ENCODE results near the gene REV1. TPM values are rescaled to one million over a fixed set of nuclear protein-coding genes. Genes with fewer than 3 reads are reported as not detected.
"Not testable (repeated sequence)": the region's sequence is repeated elsewhere in the genome, so short reads cannot be mapped to it uniquely, and the experiment has no call there.

Gene REV1
- total and polyA plus RNA-seq, 4 donors, result 13.7 to 165 (median 34.5) TPM

DNA sequence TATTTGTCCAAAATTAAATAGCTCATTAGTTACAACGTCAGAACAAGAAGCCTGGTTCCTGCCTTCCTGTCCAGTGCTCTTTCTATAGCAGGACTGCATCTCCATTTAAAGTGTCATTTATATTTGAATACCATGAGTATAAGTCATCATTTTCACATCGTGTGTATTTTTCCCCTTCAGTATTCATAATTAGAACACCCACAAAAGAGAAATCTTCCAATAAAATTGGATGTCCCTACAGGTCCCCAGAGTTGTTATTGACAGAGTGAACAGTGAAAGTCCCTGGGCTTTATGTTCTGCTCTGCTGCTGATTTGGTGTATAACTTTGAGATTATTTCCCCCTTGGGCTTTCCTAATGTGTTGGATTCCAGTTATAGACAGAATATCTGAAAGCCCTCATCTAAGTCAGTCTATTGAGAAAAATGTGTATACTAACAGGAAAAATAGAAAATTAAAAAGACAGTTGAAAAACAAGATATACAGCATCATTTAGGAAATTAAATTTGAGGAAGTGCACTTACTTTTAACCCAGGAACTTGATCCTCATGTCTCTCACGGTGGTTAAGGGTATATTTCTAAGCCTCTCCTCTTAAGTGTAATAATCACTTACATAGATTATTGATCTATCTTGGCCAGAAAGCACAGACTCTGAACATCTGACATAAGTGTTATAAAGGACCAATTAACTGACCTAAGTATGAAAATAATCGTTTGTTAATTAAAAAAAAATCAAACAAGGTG lies 15.2 kb upstream of the REV1 start:
- no peak overlapping the region for H3K4me3 ChIP-seq
- TF ChIP-seq, protein P1, sequence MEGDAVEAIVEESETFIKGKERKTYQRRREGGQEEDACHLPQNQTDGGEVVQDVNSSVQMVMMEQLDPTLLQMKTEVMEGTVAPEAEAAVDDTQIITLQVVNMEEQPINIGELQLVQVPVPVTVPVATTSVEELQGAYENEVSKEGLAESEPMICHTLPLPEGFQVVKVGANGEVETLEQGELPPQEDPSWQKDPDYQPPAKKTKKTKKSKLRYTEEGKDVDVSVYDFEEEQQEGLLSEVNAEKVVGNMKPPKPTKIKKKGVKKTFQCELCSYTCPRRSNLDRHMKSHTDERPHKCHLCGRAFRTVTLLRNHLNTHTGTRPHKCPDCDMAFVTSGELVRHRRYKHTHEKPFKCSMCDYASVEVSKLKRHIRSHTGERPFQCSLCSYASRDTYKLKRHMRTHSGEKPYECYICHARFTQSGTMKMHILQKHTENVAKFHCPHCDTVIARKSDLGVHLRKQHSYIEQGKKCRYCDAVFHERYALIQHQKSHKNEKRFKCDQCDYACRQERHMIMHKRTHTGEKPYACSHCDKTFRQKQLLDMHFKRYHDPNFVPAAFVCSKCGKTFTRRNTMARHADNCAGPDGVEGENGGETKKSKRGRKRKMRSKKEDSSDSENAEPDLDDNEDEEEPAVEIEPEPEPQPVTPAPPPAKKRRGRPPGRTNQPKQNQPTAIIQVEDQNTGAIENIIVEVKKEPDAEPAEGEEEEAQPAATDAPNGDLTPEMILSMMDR (IDR thresholded peaks at IDR 0.05; ENCODE audit: control extremely low read depth, extremely low read depth), result no peak
- no peak for ATAC-seq (ENCODE audit: insufficient read depth, low FRiP score)
- H3K27ac ChIP-seq (ENCODE audit: low read depth in 1 of 2, low read length in 1 of 2), result no peak overlapping the region
- no peak for DNase-seq
- 30 to 46% methylated on average over 4 of the region's 4 CpGs for WGBS, 2 donors
- no peak overlapping the region for H3K9ac ChIP-seq (ENCODE audit: insufficient read depth in 1 of 2, low read length in 2 of 2)
- peaks cover 0 to 15% (median 4%) of the 10 kb centered on the region in 5 donors for H3K4me1 ChIP-seq (ENCODE audit: control insufficient read depth in 5 of 5, insufficient read depth in 5 of 5, low read length in 5 of 5)
- H3K9me3 ChIP-seq (ENCODE audit: control insufficient read depth in 4 of 4, insufficient read depth in 3 of 4, low read length in 3 of 4), result no peaks in the 10 kb centered on the region
- no peaks in the 10 kb centered on the region for H3K36me3 ChIP-seq (ENCODE audit: control insufficient read depth in 4 of 4, insufficient read depth in 4 of 4, low read length in 4 of 4)
- no peaks in the 10 kb centered on the region for H3K27me3 ChIP-seq (ENCODE audit: control insufficient read depth in 3 of 3, insufficient read depth in 3 of 3, low read length in 2 of 3)

DNA sequence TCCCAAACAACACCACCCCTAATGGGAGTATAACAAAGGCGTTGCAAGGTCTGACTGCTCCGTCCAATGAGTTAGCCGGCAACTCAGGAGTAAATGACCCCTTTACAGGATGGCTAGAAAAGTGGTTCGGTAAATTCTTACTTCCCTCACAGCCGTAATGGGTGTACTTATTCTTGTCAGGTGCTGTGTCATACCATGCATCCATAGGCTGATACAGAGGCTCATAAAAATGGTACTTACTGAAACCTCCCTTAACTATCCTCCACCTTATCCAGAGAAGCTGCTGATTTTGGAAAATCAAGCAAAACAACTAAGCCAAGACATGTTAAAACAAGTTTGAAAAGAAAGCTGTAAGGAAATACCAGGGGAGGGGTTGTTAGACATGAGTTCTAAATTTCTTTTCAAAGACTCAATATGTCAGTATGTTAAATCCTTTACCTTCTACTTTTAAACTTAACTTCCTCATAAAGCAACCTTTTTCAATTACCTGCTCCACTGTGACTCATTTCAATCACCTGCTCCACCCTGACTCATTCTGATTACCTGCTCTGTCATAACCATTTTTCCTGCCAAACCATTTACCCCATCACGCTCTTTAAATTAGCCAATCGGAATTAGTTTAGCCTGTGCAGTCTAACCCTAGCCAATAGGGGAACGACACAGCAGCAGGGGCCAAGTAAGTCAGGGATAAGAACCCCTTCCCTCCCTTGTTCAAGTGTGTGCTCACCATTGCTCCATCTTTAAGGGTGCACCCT lies 14.0 kb upstream of the REV1 start:
- not testable (repeated sequence) for H3K27me3 ChIP-seq (ENCODE audit: control insufficient read depth in 3 of 3, insufficient read depth in 3 of 3, low read length in 2 of 3); H3K4me3 ChIP-seq; ATAC-seq (ENCODE audit: insufficient read depth, low FRiP score); DNase-seq; H3K36me3 ChIP-seq (ENCODE audit: control insufficient read depth in 4 of 4, insufficient read depth in 4 of 4, low read length in 4 of 4); H3K9ac ChIP-seq (ENCODE audit: insufficient read depth in 1 of 2, low read length in 2 of 2); H3K9me3 ChIP-seq (ENCODE audit: control insufficient read depth in 4 of 4, insufficient read depth in 3 of 4, low read length in 3 of 4)
- peaks cover 0 to 11% (median 4%) of the 10 kb centered on the region in 5 donors for H3K4me1 ChIP-seq (ENCODE audit: control insufficient read depth in 5 of 5, insufficient read depth in 5 of 5, low read length in 5 of 5)
- WGBS, 2 donors, result 86 to 92% methylated on average over 8 of the region's 8 CpGs
- H3K27ac ChIP-seq (ENCODE audit: low read depth in 1 of 2, low read length in 1 of 2), result peak overlapping the region in 1 of 2 donors; percentile 82

DNA sequence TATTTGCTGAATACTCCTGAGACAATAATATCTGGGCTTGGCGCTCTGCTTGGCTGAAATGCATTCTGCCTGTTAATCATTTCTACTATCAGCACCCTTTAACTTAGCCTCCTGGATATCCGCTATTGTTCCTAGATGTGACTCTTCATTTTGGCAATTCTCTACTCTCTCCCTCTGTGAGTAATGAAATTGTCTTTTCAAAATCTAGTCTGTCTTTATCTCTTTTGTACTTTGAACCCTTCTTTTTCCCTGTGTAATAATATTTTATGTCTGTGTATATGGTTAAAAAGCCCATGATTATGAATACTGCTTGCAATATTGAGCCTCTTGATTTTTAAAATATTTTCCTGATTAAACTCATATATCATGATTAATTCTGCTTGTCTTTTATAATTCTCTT lies 6.2 kb upstream of the REV1 start:
- no peak for ATAC-seq (ENCODE audit: insufficient read depth, low FRiP score)
- Histone ChIP-seq H3K27ac (ENCODE audit: low read depth in 1 of 2, low read length in 1 of 2) (no peak overlapping the region), H3K4me1 (ENCODE audit: control insufficient read depth in 5 of 5, insufficient read depth in 5 of 5, low read length in 5 of 5) (peaks cover 0 to 9% (median 0%) of the 10 kb centered on the region in 5 donors), H3K4me3 (no peak overlapping the region), H3K27me3 (ENCODE audit: control insufficient read depth in 3 of 3, insufficient read depth in 3 of 3, low read length in 2 of 3) (no peaks in the 10 kb centered on the region), H3K9ac (ENCODE audit: insufficient read depth in 1 of 2, low read length in 2 of 2) (no peak overlapping the region), H3K36me3 (ENCODE audit: control insufficient read depth in 4 of 4, insufficient read depth in 4 of 4, low read length in 4 of 4) (no peaks in the 10 kb centered on the region), H3K9me3 (ENCODE audit: control insufficient read depth in 4 of 4, insufficient read depth in 3 of 4, low read length in 3 of 4) (no peaks in the 10 kb centered on the region)
- no peak for DNase-seq
- 90 to 94% methylated on average over 2 of the region's 2 CpGs for WGBS, 2 donors
- TF ChIP-seq, protein P1 (IDR thresholded peaks at IDR 0.05; ENCODE audit: control extremely low read depth, extremely low read depth), result no peak

DNA sequence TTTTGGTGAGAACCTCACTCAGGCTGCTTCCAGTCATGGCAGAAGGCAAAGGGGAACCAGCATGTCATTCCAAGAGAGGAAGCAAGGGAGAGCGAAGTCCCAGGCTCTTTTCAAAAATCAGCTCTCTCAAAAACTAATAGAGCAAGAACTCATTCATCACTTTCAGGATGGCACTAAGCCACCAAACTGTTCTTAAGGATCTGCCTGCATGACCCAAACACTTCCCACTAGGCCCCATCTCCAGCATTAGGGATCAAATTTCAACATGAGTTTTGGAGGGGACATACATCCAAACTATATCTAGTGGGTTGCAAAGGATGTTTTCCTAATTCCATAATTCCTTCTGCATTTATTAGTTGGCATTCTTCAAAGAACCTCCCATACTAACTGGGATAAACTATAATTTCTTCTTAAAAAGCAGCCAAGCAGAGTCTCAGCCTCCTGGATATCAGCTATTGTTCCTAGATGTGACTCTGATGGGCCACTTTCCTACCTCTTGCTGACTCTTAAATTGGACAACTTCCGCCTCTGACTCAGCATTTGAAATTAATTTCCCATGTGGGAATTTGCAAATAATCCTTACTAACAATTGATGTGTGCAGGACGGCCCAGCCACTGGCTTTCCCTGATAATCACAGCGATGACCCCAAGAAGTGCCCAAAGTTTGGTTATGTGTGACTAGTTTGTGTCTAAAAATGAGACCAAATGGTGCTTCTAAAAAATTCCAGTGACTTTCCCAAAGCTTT lies 5.5 kb upstream of the REV1 start:
- DNase-seq, result peak in 2 of 3 donors; percentile 51 to 81
- 91 to 93% methylated on average over 4 of the region's 4 CpGs for whole genome bisulfite sequencing, 2 donors
- ATAC-seq (ENCODE audit: insufficient read depth, low FRiP score), result no peak

More for the DNA sequence above, 5.5 kb upstream of the REV1 start:
- H3K4me3 ChIP-seq, result no peak overlapping the region
- no peaks in the 10 kb centered on the region for H3K36me3 ChIP-seq (ENCODE audit: control insufficient read depth in 4 of 4, insufficient read depth in 4 of 4, low read length in 4 of 4)
- H3K27ac ChIP-seq (ENCODE audit: low read depth in 1 of 2, low read length in 1 of 2), result no peak overlapping the region
- H3K27me3 ChIP-seq (ENCODE audit: control insufficient read depth in 3 of 3, insufficient read depth in 3 of 3, low read length in 2 of 3), result no peaks in the 10 kb centered on the region
- TF ChIP-seq, protein P1 (IDR thresholded peaks at IDR 0.05; ENCODE audit: control extremely low read depth, extremely low read depth), result no peak
- peaks cover 0 to 15% (median 0%) of the 10 kb centered on the region in 5 donors for H3K4me1 ChIP-seq (ENCODE audit: control insufficient read depth in 5 of 5, insufficient read depth in 5 of 5, low read length in 5 of 5)
- no peaks in the 10 kb centered on the region for H3K9me3 ChIP-seq (ENCODE audit: control insufficient read depth in 4 of 4, insufficient read depth in 3 of 4, low read length in 3 of 4)
- H3K9ac ChIP-seq (ENCODE audit: insufficient read depth in 1 of 2, low read length in 2 of 2), result no peak overlapping the region

Measured in lung (tissue), 12 donors.